DMS79 treated with DMSO at 0.1 percent for 48 hours (cell line): ENCODE measurements around the gene MYO18A.
"Not testable (repeated sequence)": the region's sequence is repeated elsewhere in the genome, so short reads cannot be mapped to it uniquely, and the experiment has no call there.

ENCODE experiments used
- DNase-seq: peaks from one replicate; lab custom pipeline; 2025; lab: John Stamatoyannopoulos, UW

Gene MYO18A

GRCh38 chr17:29100296-29100695 is 79.9 kb downstream of the MYO18A start:
- DNase-seq = no peak

GRCh38 chr17:29099527-29099926 is 80.7 kb downstream of the MYO18A start:
- DNase-seq = no peak

GRCh38 chr17:29096094-29096493 is 84.1 kb downstream of the MYO18A start:
- DNase-seq = no peak

GRCh38 chr17:29095439-29095838 is 84.8 kb downstream of the MYO18A start:
- no peak for DNase-seq

- DNase-seq = no peak
Measured at GRCh38 chr17:29094101-29094708, 86.0 kb downstream of the MYO18A start.

GRCh38 chr17:29093090-29093871 is 86.9 kb downstream of the MYO18A start:
- no peak for DNase-seq

GRCh38 chr17:29091606-29092289 is 88.5 kb downstream of the MYO18A start:
- DNase-seq = no peak

- no peak for DNase-seq
Measured at GRCh38 chr17:29090750-29091605, 89.2 kb downstream of the MYO18A start.

GRCh38 chr17:29090108-29090507 is 90.1 kb downstream of the MYO18A start:
- no peak for DNase-seq

GRCh38 chr17:29089601-29090044 is 90.6 kb downstream of the MYO18A start:
- no peak for DNase-seq

GRCh38 chr17:29088782-29089181 is 91.4 kb downstream of the MYO18A start:
- DNase-seq = not testable (repeated sequence)

- DNase-seq = no peak
Measured at GRCh38 chr17:29086628-29087332, 93.4 kb downstream of the MYO18A start.

- no peak for DNase-seq
Measured at GRCh38 chr17:29085223-29085622, 95.0 kb downstream of the MYO18A start.

GRCh38 chr17:29084541-29085146 is 95.6 kb downstream of the MYO18A start:
- peak; percentile 86 for DNase-seq

GRCh38 chr17:29080965-29081364 is 99.2 kb downstream of the MYO18A start:
- no peak for DNase-seq

GRCh38 chr17:29080323-29080722 is 99.9 kb downstream of the MYO18A start:
- no peak for DNase-seq

- no peak for DNase-seq
Measured at GRCh38 chr17:29079887-29080286, 100.3 kb downstream of the MYO18A start.

- DNase-seq = no peak
Measured at GRCh38 chr17:29079433-29079832, 100.8 kb downstream of the MYO18A start.

GRCh38 chr17:29078183-29079045 is 101.8 kb downstream of the MYO18A start:
- no peak for DNase-seq

GRCh38 chr17:29077320-29077719 is 102.9 kb downstream of the MYO18A start:
- DNase-seq = no peak
